H1 (cell line): ENCODE data around the gene SLC35F5. TPM values are rescaled to one million over a fixed set of nuclear protein-coding genes. Genes with fewer than 3 reads are reported as not detected.

Experiments used
- CTCF ChIA-PET: fragments of 300-600 bp; sonication (Branson Sonifier 250); formaldehyde crosslinking; loops from one replicate; lab custom pipeline; 2021; ENCODE audit not compliant: partially characterized antibody; lab: Charles Lee
- POLR2A ChIA-PET: fragments of 300-600 bp; sonication (Branson Sonifier 250); formaldehyde crosslinking; loops from one replicate; lab custom pipeline; 2021; ENCODE audit warnings: inconsistent platforms; ENCODE audit not compliant: partially characterized antibody; lab: Charles Lee
- DNase-seq, 2 experiments: peaks; one replicate each; pipeline versions ENCODE4 v3.0.0 to v3.0.0-alpha.2; 2010 to 2022; ENCODE audit warnings: low spot score in 2 of 2, low read depth in 1 of 2, mixed read lengths in 1 of 2
- FAIRE-seq: peaks from 2 replicates; lab custom pipeline; 2011; peaks lifted over from hg19 to GRCh38; lab: Jason Lieb, UNC
- H2AFZ ChIP-seq: 2 replicates; pipeline ENCODE4 v1.8.1; 2012; ENCODE audit warnings: low read length, inconsistent platforms
- H2AK5ac ChIP-seq: 2 replicates; pipeline ENCODE4 v1.6.1; 2013; ENCODE audit warnings: low read depth, low read length
- H2BK120ac ChIP-seq: replicated peaks from 2 replicates; pipeline ENCODE3; 2013; ENCODE audit warnings: low read depth, low read length, inconsistent platforms
- H2BK12ac ChIP-seq: 2 replicates; pipeline ENCODE4 v1.6.1; 2013; ENCODE audit warnings: low read depth, low read length
- H2BK15ac ChIP-seq: 2 replicates; pipeline ENCODE4 v1.6.1; 2013; ENCODE audit warnings: low read length
- H2BK20ac ChIP-seq: 2 replicates; pipeline ENCODE4 v1.6.1; 2013; ENCODE audit warnings: low read length
- H2BK5ac ChIP-seq: 2 replicates; pipeline ENCODE4 v1.6.1; 2013; ENCODE audit warnings: low read depth, low read length
- H3K14ac ChIP-seq: 2 replicates; pipeline ENCODE4 v1.6.1; 2013; ENCODE audit warnings: inconsistent platforms; ENCODE audit not compliant: insufficient read length
- H3K18ac ChIP-seq: 2 replicates; pipeline ENCODE4 v1.6.1; 2013; ENCODE audit warnings: low read length; ENCODE audit errors: extremely low read depth
- H3K23ac ChIP-seq: 2 replicates; pipeline ENCODE4 v1.6.1; 2013; ENCODE audit warnings: inconsistent platforms; ENCODE audit not compliant: insufficient read length
- H3K23me2 ChIP-seq: 2 replicates; pipeline ENCODE4 v1.6.1; 2013; ENCODE audit warnings: low read depth, low read length
- H3K27ac ChIP-seq: 2 replicates; pipeline ENCODE4 v1.6.1; 2011; ENCODE audit warnings: low read depth, low read length, inconsistent platforms
- H3K27me3 ChIP-seq, 4 experiments: replicated peaks in 1 of 4; 1 replicate in 1 of 4; 2 replicates in 3 of 4; pipeline versions ENCODE4 v1.6.1 to v1.8.1; 2011 to 2013; ENCODE audit warnings: low read length in 3 of 4, mild to moderate bottlenecking in 3 of 4, inconsistent platforms in 2 of 4, mixed read lengths in 2 of 4, moderate library complexity in 1 of 4; ENCODE audit not compliant: control insufficient read depth in 3 of 4, insufficient read depth in 3 of 4; ENCODE audit errors: extremely low read depth in 1 of 4
- H3K36me3 ChIP-seq, 4 experiments: 2 replicates each; pipeline versions ENCODE4 v1.6.1 to v1.8.1; 2011 to 2013; ENCODE audit warnings: mild to moderate bottlenecking in 4 of 4, low read length in 3 of 4, moderate library complexity in 2 of 4, control low read depth in 1 of 4, inconsistent platforms in 1 of 4; ENCODE audit not compliant: insufficient read depth in 4 of 4, control insufficient read depth in 2 of 4
- H3K4ac ChIP-seq: replicated peaks from 2 replicates; pipeline ENCODE3; 2013; ENCODE audit warnings: low read length, low read depth, mixed read lengths, inconsistent platforms; ENCODE audit not compliant: insufficient read length
- H3K4me1 ChIP-seq, 4 experiments: replicated peaks in 1 of 4; 1 replicate in 1 of 4; 2 replicates in 3 of 4; pipeline versions ENCODE4 v1.6.1 to v1.8.1; 2011 to 2013; ENCODE audit warnings: low read length in 3 of 4, inconsistent platforms in 2 of 4, mixed read lengths in 1 of 4; ENCODE audit not compliant: insufficient read depth in 4 of 4, control insufficient read depth in 3 of 4
- H3K4me2 ChIP-seq, 2 experiments: 2 replicates each; pipeline versions ENCODE4 v1.6.1 to v1.8.1; 2011 to 2013; ENCODE audit warnings: low read depth in 2 of 2, low read length in 2 of 2, control low read depth in 1 of 2, inconsistent platforms in 1 of 2, mild to moderate bottlenecking in 1 of 2; ENCODE audit not compliant: insufficient read depth in 1 of 2
- H3K4me3 ChIP-seq, 4 experiments: fragments of 200-600, 300-600 bp in 1 of 4; sonication (generic), shearing (Covaris generic), sonication (Bioruptor Twin) in 1 of 4; 2 replicates each; pipeline versions ENCODE4 v1.5.1 to v1.8.1; 2011 to 2016; ENCODE audit warnings: low read length in 4 of 4, low read depth in 3 of 4, control low read depth in 2 of 4, inconsistent platforms in 2 of 4, mild to moderate bottlenecking in 2 of 4, mixed read lengths in 1 of 4, moderate library complexity in 1 of 4; ENCODE audit not compliant: insufficient read depth in 2 of 4; ENCODE audit errors: extremely low read depth in 1 of 4
- H3K56ac ChIP-seq: replicated peaks from 2 replicates; pipeline ENCODE3; 2013; ENCODE audit warnings: low read depth, mild to moderate bottlenecking, mixed read lengths, low read length, inconsistent platforms; ENCODE audit not compliant: insufficient read length
- H3K79me1 ChIP-seq: 2 replicates; pipeline ENCODE4 v1.6.1; 2013; ENCODE audit warnings: low read depth, low read length, control low read depth
- H3K79me2 ChIP-seq, 2 experiments: 2 replicates each; pipeline versions ENCODE4 v1.6.1 to v1.8.1; 2012 to 2013; ENCODE audit warnings: low read length in 2 of 2, mild to moderate bottlenecking in 2 of 2, inconsistent platforms in 1 of 2; ENCODE audit not compliant: insufficient read depth in 2 of 2, control insufficient read depth in 1 of 2
- H3K9ac ChIP-seq, 4 experiments: replicated peaks in 1 of 4; 1 replicate in 1 of 4; 2 replicates in 3 of 4; pipeline versions ENCODE4 v1.6.1 to v1.8.1; 2011 to 2013; ENCODE audit warnings: low read depth in 3 of 4, low read length in 3 of 4, control low read depth in 2 of 4, mild to moderate bottlenecking in 2 of 4, moderate library complexity in 2 of 4, inconsistent platforms in 1 of 4; ENCODE audit errors: extremely low read depth in 1 of 4
- H3K9me3 ChIP-seq, 2 experiments: 2 replicates each; pipeline versions ENCODE4 v1.6.1 to v1.8.1; 2012 to 2013; ENCODE audit warnings: mild to moderate bottlenecking in 2 of 2, moderate library complexity in 2 of 2, control low read depth in 1 of 2, inconsistent platforms in 1 of 2, low read depth in 1 of 2, low read length in 1 of 2, mixed read lengths in 1 of 2; ENCODE audit not compliant: insufficient read depth in 2 of 2
- H4K20me1 ChIP-seq, 2 experiments: replicated peaks in 1 of 2; 2 replicates each; pipeline versions ENCODE3 to v1.8.1; 2011 to 2013; ENCODE audit warnings: inconsistent platforms in 2 of 2, low read length in 2 of 2, mild to moderate bottlenecking in 1 of 2; ENCODE audit not compliant: insufficient read depth in 2 of 2, control insufficient read depth in 1 of 2
- H4K5ac ChIP-seq: 2 replicates; pipeline ENCODE4 v1.6.1; 2013; ENCODE audit warnings: low read length, low read depth, mixed read lengths, inconsistent platforms; ENCODE audit not compliant: insufficient read length
- H4K8ac ChIP-seq: 2 replicates; pipeline ENCODE4 v1.8.0; 2013; ENCODE audit warnings: mild to moderate bottlenecking, moderate library complexity, low read length, inconsistent platforms; ENCODE audit not compliant: insufficient read depth; ENCODE audit errors: extremely low read depth
- H4K91ac ChIP-seq: replicated peaks from 2 replicates; pipeline ENCODE3; 2013; ENCODE audit warnings: low read length, mixed read lengths, inconsistent platforms; ENCODE audit not compliant: insufficient read length
- BCL11A ChIP-seq, 2 experiments: IDR thresholded peaks; one replicate each; pipeline ENCODE4 v1.6.1; 2011; ENCODE audit warnings: low read depth in 2 of 2, low read length in 2 of 2, mild to moderate bottlenecking in 2 of 2
- GTF2F1 ChIP-seq: IDR thresholded peaks from 2 replicates; pipeline ENCODE4 v1.6.1; 2012; ENCODE audit warnings: low read depth, low read length, improper control_type of control experiment, borderline replicate concordance
- JUN ChIP-seq: IDR thresholded peaks from 2 replicates; pipeline ENCODE4 v1.6.1; 2011; ENCODE audit warnings: low read depth, mild to moderate bottlenecking, improper control_type of control experiment, low read length
- POLR2A ChIP-seq, 2 experiments: IDR thresholded peaks; 1 replicate in 1 of 2; 2 replicates in 1 of 2; pipeline ENCODE4 v1.6.1; 2011; ENCODE audit warnings: low read depth in 2 of 2, low read length in 2 of 2, mild to moderate bottlenecking in 2 of 2; ENCODE audit errors: control extremely low read depth in 1 of 2
- RNF2 ChIP-seq: fragments of 200-900, 300-1000 bp; sonication (generic); IDR thresholded peaks from 2 replicates; pipeline ENCODE4 v1.7.1; 2016; ENCODE audit warnings: borderline replicate concordance, low read depth, mild to moderate bottlenecking, antibody characterized with exemption, low read length; ENCODE audit not compliant: poor library complexity, severe bottlenecking; ENCODE audit errors: missing control alignments
- SIN3A ChIP-seq, 2 experiments: IDR thresholded peaks in 1 of 2; conservative IDR thresholded peaks in 1 of 2; 2 replicates each; pipeline ENCODE4 v1.6.1; 2011 to 2012; ENCODE audit warnings: low read length in 2 of 2, improper control_type of control experiment in 1 of 2, low read depth in 1 of 2, mild to moderate bottlenecking in 1 of 2
- SUZ12 ChIP-seq: fragments of 200-600 bp; sonication (generic); IDR thresholded peaks from 2 replicates; pipeline ENCODE4 v1.6.1; 2012; ENCODE audit warnings: mild to moderate bottlenecking, inconsistent platforms, low read length, moderate library complexity, mixed read lengths
- TAF1 ChIP-seq: IDR thresholded peaks from 2 replicates; pipeline ENCODE4 v1.6.1; 2011; ENCODE audit warnings: mild to moderate bottlenecking, low read depth, low read length
- TAF7 ChIP-seq: optimal IDR thresholded peaks from 2 replicates; pipeline ENCODE3; 2011; ENCODE audit warnings: low read depth, mild to moderate bottlenecking, inconsistent platforms, low read length, moderate library complexity, borderline replicate concordance
- TCF12 ChIP-seq: IDR thresholded peaks from 2 replicates; pipeline ENCODE4 v1.6.1; 2011; ENCODE audit warnings: low read depth, mild to moderate bottlenecking, low read length
- ZNF274 ChIP-seq: IDR thresholded peaks from 2 replicates; pipeline ENCODE4 v1.7.0; 2012; ENCODE audit warnings: low read length, borderline replicate concordance; ENCODE audit errors: extremely low read depth
- WGBS, 2 experiments: shearing (Covaris generic) in 1 of 2; methylation state at CpG; one replicate each; pipeline versions ENCODE4 v1.1.6 to v1.1.7; 2013 to 2015; ENCODE audit warnings: low lambda C conversion rate in 2 of 2, mixed read lengths in 2 of 2, inconsistent platforms in 1 of 2, low coverage in 1 of 2, missing lambda C conversion rate in 1 of 2; ENCODE audit not compliant: insufficient replicate concordance in 2 of 2, insufficient coverage in 1 of 2, insufficient read length in 1 of 2; ENCODE audit errors: extremely low coverage in 1 of 2, missing lambda C conversion rate in 1 of 2; 5-methylcytosine and 5-hydroxymethylcytosine counted together
- polyA plus RNA-seq, 7 experiments: library from polyadenylated mRNA; depleted of rRNA in 3 of 7; stranded (reverse) in 5 of 7; unstranded in 2 of 7; fragments of >200 nt in 5 of 7; fragments of 200-250 nt in 2 of 7; gene quantifications; 1 replicate in 5 of 7; 2 replicates in 1 of 7; 4 replicates in 1 of 7; pipeline versions ENCODE4 v1.2.1 to v1.2.3, GENCODE V29; 2011 to 2013; ENCODE audit warnings: missing spikeins in 2 of 7, mixed read lengths in 2 of 7
- total RNA-seq: library from RNA; stranded (reverse); fragmentation: NEBNext Ultra II Directional; extraction: Animal tissue kit (Norgen Biotek cat#: 25700); gene quantifications from 2 replicates; pipeline ENCODE4 v1.2.1, GENCODE V29; 2021

The SLC35F5 gene
- total and polyA plus RNA-seq, 2 of the 8 experiments (the other 6 are each of a cell fraction or from before 2014, with no cell fraction given): 11.8 to 22.2 TPM

GRCh38 chr2:113777371-113777770 lies 20.9 kb upstream of the SLC35F5 start:
- no peak overlapping the region for H2BK5ac ChIP-seq
- no peak for FAIRE-seq

More at GRCh38 chr2:113777371-113777770, 20.9 kb upstream of the SLC35F5 start:
- Histone ChIP-seq H2BK12ac (no peak overlapping the region), H3K9ac (no peak overlapping the region), H3K56ac (no peak overlapping the region), H4K8ac (no peak overlapping the region), H4K20me1 (no peaks in the 10 kb centered on the region), H3K18ac (no peak overlapping the region), H2AK5ac (no peak overlapping the region), H2BK20ac (no peak overlapping the region), H3K9me3 (no peaks in the 10 kb centered on the region), H3K23ac (no peak overlapping the region), H2AFZ (no peak overlapping the region), H4K91ac (no peak overlapping the region), H2BK120ac (no peak overlapping the region), H3K27ac (no peak overlapping the region), H3K4ac (no peak overlapping the region), H3K14ac (no peak overlapping the region), H3K79me1 (no peaks in the 10 kb centered on the region), H3K23me2 (no peaks in the 10 kb centered on the region), H2BK15ac (no peak overlapping the region), H3K79me2 (no peaks in the 10 kb centered on the region), H3K4me2 (no peak overlapping the region), H3K4me1 (no peaks in the 10 kb centered on the region), H3K36me3 (no peaks in the 10 kb centered on the region), H3K27me3 (no peaks in the 10 kb centered on the region), H4K5ac (no peak overlapping the region), H3K4me3 (no peak overlapping the region)
- POLR2A ChIA-PET: no interaction called here
- CTCF ChIA-PET: interaction anchor here (0.6 kb wide), 1 partner anchor 11 kb away, joined by 4 read pairs; no protein-coding TSS in a partner anchor
- no peak for DNase-seq
- TF ChIP-seq TCF12 (no peak), POLR2A (IDR thresholded peaks at IDR 0.05; ENCODE audit: control extremely low read depth in 1 of 2, low read depth in 2 of 2, low read length in 2 of 2) (no peak), JUN (no peak), RNF2 (no peak), BCL11A (IDR thresholded peaks at IDR 0.05; ENCODE audit: low read depth in 2 of 2, low read length in 2 of 2) (no peak), GTF2F1 (no peak), SIN3A (conservative IDR thresholded peaks at IDR 0.05 in 1 of 2, IDR thresholded peaks at IDR 0.05 in 1 of 2; ENCODE audit: low read depth in 1 of 2, low read length in 2 of 2) (no peak), ZNF274 (no peak), SUZ12 (no peak), TAF7 (no peak), TAF1 (no peak)
- 90% methylated on average over 3 of the region's 3 CpGs; no CpG with 5 or more reads in 1 of the 2 experiments for WGBS, 2 experiments
